GM18907 (cell line): ENCODE results near the gene MREG.
"Not testable (repeated sequence)": the region's sequence is repeated elsewhere in the genome, so short reads cannot be mapped to it uniquely, and the experiment has no call there.

Experiments
- ATAC-seq: cut with Tn5 transposase; IDR thresholded peaks from one replicate; pipeline ENCODE4 v1.9.1; 2021; ENCODE audit warnings: mild to moderate bottlenecking, moderate library complexity; ENCODE audit not compliant: unreplicated experiment

Gene MREG

DNA sequence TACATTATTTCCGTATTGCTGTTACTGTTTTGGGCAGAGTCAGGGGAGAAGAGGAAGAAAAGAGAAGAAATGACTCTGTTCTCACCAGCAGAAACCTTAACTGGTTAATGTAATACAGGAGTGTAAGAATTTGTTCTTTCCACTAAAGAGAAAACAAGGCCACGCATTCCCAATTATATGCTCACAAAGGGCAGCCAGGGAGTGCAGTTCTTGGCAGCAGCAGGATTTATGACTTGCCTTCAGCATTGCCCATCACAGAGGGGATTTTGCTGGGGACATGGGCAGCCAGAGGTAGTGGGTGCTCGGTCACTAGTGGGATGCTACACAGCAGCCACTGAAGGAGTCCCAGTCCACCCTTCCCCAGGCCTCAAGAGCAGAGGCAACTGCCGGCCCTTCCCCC, 18.4 kb downstream of the MREG start:
- no peak for ATAC-seq

- not testable (repeated sequence) for ATAC-seq
Measured at GRCh38 chr2:215988556-215989207, 24.7 kb downstream of the MREG start.

DNA sequence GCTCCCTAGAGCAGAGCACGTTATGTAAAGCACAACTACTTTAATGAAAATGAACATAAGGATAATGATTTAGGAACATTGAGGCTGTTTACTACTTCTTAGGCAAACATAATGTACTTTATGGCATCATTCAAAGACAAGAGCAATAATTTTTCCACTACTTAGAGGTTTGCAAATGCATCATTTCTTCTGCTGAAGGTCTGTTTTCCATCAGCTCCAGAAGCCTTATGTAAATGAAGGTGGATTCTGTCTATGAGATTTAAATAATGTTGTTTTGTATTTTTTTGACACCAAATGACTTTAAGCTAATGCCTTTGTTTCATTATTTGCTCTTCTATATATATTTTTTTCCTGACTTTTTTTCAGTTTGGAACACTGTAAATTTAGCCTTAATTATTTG, 28.1 kb downstream of the MREG start:
- no peak for ATAC-seq

DNA sequence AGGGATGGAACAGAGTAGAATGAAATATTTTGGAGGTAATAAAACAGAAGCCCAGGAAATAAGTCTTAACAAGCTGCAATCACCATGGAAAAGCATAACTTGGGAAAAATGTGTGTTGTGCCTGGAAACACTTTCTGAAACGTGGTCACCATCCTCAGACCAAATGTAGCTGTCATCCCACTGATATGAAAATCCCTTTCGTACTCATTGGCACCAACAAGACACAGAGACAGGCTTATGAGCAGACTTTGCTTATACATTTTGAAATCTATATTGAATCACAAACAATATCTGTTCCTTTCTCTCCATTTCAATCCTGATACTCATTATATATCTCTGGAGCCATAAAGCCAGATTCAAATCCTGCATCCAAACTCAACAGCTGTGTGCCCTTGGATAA, 28.7 kb downstream of the MREG start:
- no peak for ATAC-seq

DNA sequence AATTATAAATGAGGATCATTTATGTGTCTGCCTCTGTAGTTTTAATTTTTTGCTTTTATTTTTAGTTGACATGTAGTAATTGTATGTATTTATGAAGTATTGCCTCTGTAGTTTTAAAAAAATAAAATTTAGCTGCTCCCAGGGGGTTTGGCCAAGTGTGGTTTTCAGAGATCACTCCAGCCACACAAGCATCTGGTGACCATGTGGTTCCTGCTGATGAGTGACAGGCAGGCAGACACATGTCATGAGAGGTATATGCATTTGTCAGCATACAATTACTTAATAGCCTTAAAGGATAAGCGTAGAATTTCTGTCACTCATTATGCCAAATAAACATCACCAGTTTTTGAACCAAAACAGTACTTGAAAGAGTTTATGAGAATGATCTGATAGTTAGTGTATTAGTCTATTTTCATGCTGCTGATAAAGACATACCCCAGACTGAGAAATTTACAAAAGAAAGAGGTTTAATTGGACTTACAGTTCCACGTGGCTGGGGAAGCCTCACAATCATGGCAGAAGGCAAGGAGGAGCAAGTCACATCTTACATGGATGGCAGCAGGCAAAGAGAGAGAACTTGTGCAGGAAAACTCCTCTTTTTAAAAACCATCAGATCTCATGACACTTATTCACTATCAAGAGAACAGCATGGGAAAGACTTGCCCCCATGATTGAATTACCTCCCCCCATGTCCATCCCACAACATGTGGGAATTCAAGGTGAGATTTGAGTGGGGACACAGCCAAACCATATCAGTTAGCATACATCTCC, 29.6 kb downstream of the MREG start:
- ATAC-seq, result peak; percentile 79

GRCh38 chr2:215982465-215982875, 30.9 kb downstream of the MREG start:
- ATAC-seq, result peak; percentile 50

DNA sequence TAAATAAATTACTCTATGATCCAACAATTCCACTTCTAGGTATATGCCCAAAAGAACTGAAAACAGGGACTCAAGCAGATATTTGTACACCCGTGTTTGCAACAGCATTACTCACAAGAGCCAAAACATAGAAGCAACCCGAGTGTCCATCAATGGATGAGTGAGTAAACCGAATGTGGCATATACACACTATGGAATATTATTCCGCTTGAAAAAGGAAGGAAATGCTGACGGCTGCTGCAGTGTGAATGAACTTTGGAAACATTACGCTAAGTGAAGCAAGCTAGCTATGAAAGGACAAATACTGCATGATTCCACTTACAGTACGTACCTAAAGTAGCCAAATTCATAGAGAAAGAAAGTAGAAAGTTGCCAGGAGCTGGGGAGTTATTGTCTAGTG, 32.2 kb downstream of the MREG start:
- ATAC-seq, result no peak

GRCh38 chr2:215979620-215980019, 33.7 kb downstream of the MREG start:
- peak; percentile 67 for ATAC-seq

GRCh38 chr2:215974700-215975429, 38.5 kb downstream of the MREG start:
- no peak for ATAC-seq

DNA sequence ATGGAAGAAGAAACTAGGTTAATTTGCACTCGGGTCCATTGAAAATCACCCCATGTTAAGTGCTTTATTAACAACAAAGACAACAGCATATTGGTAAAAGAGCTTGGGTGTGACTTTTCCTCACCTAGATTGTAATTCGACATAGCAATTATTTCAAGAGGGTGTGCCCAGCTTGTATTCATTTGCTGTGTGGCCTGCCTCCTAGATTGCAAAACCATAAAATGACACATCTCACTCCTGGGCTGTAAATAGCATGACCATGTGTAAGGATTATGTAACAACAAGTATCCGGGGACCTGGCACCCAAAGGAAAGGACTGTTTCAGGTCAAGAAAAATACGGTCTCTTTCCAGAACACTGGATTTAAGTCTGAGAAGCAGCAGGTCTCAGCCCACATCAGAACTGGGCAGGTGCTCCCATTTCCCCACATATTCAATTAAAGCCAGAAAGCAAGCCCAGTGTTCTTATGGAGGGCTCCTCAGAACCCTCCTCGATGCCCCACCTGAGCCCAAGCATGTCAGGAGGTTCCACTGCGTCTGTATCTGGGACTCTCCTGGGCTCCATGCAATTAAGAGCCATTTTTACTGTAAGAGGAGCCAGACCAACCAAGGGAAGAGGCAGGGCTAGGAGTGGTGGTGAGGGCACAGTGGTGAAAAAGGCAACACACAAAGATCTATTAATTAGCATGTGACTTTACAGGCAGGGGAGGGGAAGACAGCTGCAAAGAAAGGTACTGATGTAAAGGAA, 39.2 kb downstream of the MREG start:
- ATAC-seq, result no peak

DNA sequence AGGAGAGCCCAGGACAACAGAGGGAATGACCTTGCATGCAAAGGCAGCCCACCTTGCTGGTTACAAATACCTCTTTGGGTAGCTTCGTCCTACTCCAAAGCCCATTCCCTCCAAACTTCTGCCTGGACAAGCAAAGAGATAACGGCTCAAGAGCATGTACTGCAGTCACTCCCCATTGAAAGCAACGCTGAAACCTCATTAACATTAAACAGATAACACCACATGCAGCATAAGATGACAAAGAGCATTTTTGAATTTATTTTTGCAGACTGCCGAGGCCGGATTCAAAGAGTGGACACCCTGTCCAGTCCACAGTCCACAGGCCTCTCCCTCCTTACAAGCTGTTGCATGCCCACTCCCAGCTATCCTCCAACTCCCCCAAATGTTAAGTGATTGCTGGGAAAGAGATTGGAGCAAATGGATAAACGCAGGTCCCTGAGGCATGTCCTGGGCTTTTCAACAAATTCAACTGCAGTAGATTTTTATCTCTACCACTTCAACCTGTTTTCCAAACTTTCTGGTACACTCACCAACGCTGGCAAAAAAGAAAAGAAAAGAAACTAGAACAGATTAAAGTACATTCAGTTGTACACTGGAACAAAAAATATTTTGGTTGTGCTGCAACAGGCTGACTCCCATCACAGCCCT, 40.1 kb downstream of the MREG start:
- ATAC-seq, result no peak

GRCh38 chr2:215971671-215972070, 41.7 kb downstream of the MREG start:
- ATAC-seq, result no peak

DNA sequence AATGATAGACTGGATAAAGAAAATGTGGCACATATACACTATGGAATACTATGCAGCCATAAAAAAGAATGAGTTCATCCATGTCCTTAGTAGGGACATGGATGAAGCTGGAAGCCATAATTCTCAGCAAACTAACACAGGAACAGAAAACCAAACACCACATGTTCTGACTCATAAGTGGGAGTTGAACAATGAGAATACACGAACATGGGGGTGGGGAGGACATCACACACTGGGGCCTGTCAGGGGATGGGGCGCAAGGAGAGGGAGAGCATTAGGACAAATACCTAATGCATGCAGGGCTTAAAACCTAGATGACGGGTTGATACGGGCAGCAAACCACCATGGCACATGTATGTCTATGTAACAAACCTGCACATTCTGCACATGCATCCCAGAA, 42.5 kb downstream of the MREG start:
- not testable (repeated sequence) for ATAC-seq

DNA sequence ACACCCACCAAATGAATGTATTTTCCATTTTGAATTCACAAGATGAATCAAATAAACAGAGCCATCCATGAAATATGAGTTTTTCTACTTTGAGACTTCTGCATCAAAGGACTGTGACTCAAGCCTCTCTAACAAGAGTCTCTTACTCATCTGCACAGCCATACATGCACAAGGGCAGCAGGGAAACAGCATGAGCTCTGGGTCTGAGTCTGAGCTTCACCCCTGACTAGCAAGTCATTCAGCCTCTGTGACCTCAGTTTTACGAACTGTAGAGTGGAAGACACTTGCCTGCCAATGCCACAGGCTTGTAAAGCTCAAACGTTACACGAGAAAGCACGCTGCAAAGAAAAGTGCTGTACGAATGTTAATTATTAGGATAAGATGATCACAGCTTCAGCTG, 42.9 kb downstream of the MREG start:
- no peak for ATAC-seq

DNA sequence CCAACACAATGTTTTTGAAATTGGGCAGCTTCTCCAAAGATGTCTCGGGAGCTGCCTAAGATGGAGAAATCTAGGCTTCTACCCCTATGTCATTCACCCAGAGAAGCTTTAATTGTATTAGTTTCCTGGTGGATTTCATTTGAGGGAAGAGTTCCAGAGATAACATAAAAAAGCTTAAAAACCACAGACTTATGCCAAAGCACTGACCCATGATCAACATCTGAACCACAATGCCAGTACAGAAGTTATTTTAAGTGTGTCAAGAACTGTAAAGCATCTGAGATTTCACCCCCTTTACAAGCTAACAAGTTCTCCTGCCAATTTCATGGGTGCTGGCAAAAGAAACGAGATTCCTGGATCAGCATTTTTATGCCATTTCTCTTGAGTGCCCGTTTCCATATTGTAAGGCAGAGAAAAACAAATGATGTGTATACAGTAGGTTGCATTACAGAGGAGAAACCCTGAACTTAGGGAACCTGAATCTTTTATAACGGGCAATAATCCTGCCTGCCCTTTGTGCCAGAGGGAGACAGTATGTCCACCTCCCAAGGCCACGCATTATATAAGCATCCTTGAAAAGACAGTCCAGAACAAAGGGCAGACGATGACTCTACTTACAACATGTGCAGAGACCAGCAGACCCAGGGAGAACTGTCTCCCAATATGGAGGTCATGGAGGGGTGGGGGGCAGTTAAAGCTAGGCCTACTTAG, 44.1 kb downstream of the MREG start:
- ATAC-seq, result no peak

DNA sequence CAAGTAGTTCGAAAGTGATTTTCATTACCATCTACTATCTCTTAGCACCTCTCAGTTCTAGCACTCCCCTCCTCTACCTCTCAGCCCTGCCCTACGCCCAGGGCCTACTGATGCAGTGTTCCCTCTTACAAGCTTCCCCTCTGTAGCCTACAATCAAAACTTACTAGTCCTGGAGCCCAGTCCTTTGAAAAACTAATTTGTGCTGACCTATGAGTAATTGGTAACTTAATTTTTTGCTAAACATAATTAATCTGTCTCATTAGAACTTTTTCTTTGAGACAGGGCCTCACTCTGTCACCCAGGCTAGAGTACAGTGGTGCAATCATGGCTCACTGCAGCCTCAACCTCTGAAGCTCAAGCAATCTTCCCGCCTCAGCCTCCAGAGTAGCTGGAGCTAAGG, 44.9 kb downstream of the MREG start:
- ATAC-seq, result no peak

DNA sequence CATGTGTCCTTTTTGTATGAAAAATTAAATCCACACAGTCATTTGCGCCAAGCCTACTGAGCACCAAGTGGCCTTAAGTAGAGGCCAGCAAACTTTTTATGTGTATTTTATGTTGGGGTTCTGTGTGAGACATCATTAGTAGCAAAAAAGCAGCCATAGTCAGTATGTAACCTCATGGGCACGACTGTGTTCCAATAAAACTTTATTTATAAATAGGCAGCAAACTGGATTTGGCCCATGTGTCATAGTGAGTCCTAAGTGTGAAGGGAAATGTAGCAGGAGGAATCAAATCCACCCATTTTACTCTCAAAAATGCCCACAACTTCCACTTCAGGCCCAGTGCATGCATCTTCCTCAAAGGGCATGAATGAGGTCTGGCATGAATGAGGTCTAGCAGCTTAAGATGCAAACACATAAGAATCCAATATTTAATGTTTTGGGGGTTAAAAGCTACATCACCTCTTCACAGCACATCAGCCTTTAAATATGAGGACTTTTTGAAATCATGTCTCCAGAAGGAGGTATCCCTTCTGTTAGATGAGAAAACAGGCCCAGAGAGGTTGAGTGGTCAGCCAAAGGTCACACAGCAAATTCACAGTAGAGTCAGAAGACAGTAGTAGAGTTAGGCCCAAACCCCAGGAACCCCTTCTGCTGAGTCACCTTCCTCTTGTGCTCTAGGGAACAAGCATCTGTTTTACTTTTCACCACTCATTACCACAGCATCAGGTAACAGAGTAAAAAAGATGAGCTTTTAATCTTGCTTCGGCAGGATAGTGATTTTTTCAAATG, 45.6 kb downstream of the MREG start:
- no peak for ATAC-seq

- ATAC-seq, result no peak
Measured at GRCh38 chr2:215966951-215967350, 46.4 kb downstream of the MREG start.

GRCh38 chr2:215966274-215966673, 47.1 kb downstream of the MREG start:
- no peak for ATAC-seq
